K562 (cell line): Measurements from ENCODE around the gene MYOCD. TPM values are rescaled to one million over a fixed set of nuclear protein-coding genes. Genes with fewer than 3 reads are reported as not detected.

Source experiments
- ATAC-seq: fragments of 200-7000 bp; cut with Tn5 transposase; 3 replicates; pipeline ENCODE4 v1.9.1; 2020; ENCODE audit warnings: moderate library complexity
- BruUV-seq: library from RNA; stranded (reverse); fragments of 400-500 nt; replicated peaks from 2 replicates; lab custom pipeline; 2021; lab: Mats Ljungman, UMichigan
- CTCF ChIA-PET: fragments of 300-600 bp; formaldehyde crosslinking; extraction: SDS; loops from one replicate; lab custom pipeline; 2021; ENCODE audit warnings: low intra/inter-chr PET ratio; lab: Yijun Ruan, JAX
- POLR2A ChIA-PET: fragments of 300-600, 350-650 bp; sonication (Branson Sonifier 250); formaldehyde crosslinking; extraction: SDS; loops from one replicate; lab custom pipeline; 2021; ENCODE audit warnings: antibody characterized with exemption, inconsistent platforms; lab: Yijun Ruan, JAX
- DNase-seq, 4 experiments: peaks; one replicate each; pipeline versions ENCODE4 v3.0.0 to v3.0.0-alpha.2; 2011 to 2018; ENCODE audit warnings: low spot score in 3 of 4, mixed read lengths in 3 of 4; ENCODE audit errors: extremely low read depth in 1 of 4
- FAIRE-seq: peaks from 2 replicates; lab custom pipeline; 2011; peaks lifted over from hg19 to GRCh38; lab: Jason Lieb, UNC
- H2AFZ ChIP-seq: 2 replicates; pipeline ENCODE4 v1.6.0; 2011; ENCODE audit warnings: low read depth, low read length, control low read depth, inconsistent platforms
- H3K27ac ChIP-seq: fragments of 200-600 bp; 3 replicates; pipeline ENCODE4 v1.8.0; 2011; ENCODE audit warnings: low read depth, mild to moderate bottlenecking, control low read depth, inconsistent platforms, low read length, moderate library complexity, mixed read lengths; ENCODE audit errors: extremely low read depth
- H3K27me3 ChIP-seq, 2 experiments: fragments of 300-600 bp in 1 of 2; 2 replicates in 1 of 2; 3 replicates in 1 of 2; pipeline versions ENCODE4 v1.6.0 to v1.8.0; 2011; ENCODE audit warnings: inconsistent platforms in 2 of 2, low read length in 2 of 2, mild to moderate bottlenecking in 1 of 2, mixed read lengths in 1 of 2, moderate library complexity in 1 of 2; ENCODE audit not compliant: control insufficient read depth in 2 of 2, insufficient read depth in 2 of 2
- H3K36me3 ChIP-seq: fragments of 300-600 bp; 3 replicates; pipeline ENCODE4 v1.8.0; 2011; ENCODE audit warnings: mild to moderate bottlenecking, low read length, inconsistent platforms; ENCODE audit not compliant: control insufficient read depth, insufficient read depth
- H3K4me1 ChIP-seq, 2 experiments: fragments of 200-600 bp in 1 of 2; replicated peaks in 1 of 2; 2 replicates in 1 of 2; 3 replicates in 1 of 2; pipeline versions ENCODE4 v1.5.1 to v1.8.0; 2011; ENCODE audit warnings: inconsistent platforms in 2 of 2, low read length in 2 of 2, mild to moderate bottlenecking in 1 of 2, mixed read lengths in 1 of 2, moderate library complexity in 1 of 2; ENCODE audit not compliant: control insufficient read depth in 2 of 2, insufficient read depth in 2 of 2
- H3K4me2 ChIP-seq: 2 replicates; pipeline ENCODE4 v1.6.1; 2011; ENCODE audit warnings: low read length, control low read depth, inconsistent platforms, mixed read lengths; ENCODE audit not compliant: insufficient read depth
- H3K4me3 ChIP-seq: fragments of 200-600 bp; sonication (generic), shearing (Covaris generic); 2 replicates; pipeline ENCODE4 v1.5.1; 2016; ENCODE audit warnings: control low read depth, inconsistent platforms
- H3K79me2 ChIP-seq: fragments of 200-600 bp; 3 replicates; pipeline ENCODE4 v1.8.0; 2011; ENCODE audit warnings: low read length, inconsistent platforms; ENCODE audit not compliant: control insufficient read depth, insufficient read depth
- H3K9ac ChIP-seq, 2 experiments: 2 replicates each; pipeline versions ENCODE4 v1.6.0 to v1.6.1; 2011; ENCODE audit warnings: low read depth in 2 of 2, low read length in 2 of 2, control low read depth in 1 of 2, inconsistent platforms in 1 of 2, mild to moderate bottlenecking in 1 of 2, mixed read lengths in 1 of 2; ENCODE audit not compliant: insufficient read depth in 1 of 2
- H3K9me1 ChIP-seq: one replicate; pipeline ENCODE4 v1.6.0; 2011; ENCODE audit warnings: inconsistent platforms, mild to moderate bottlenecking, low read length, moderate library complexity; ENCODE audit not compliant: control insufficient read depth, insufficient read depth
- H3K9me3 ChIP-seq: replicated peaks from 2 replicates; pipeline ENCODE4 v1.5.1; 2011; ENCODE audit warnings: low read depth, low read length, inconsistent platforms; ENCODE audit not compliant: control insufficient read depth, insufficient read depth
- H4K20me1 ChIP-seq: replicated peaks from 2 replicates; pipeline ENCODE4 v1.6.1; 2011; ENCODE audit warnings: low read length, inconsistent platforms, mixed read lengths; ENCODE audit not compliant: control insufficient read depth, insufficient read depth
- ATF1 ChIP-seq, 2 experiments: fragments of 450-650 bp in 1 of 2; IDR thresholded peaks; 2 replicates each; pipeline ENCODE4 v1.6.1; 2016; ENCODE audit warnings: missing compliant biosample characterization in 1 of 2, missing genetic modification characterization in 1 of 2
- BHLHE40 ChIP-seq: IDR thresholded peaks from 2 replicates; pipeline ENCODE4 v1.6.1; 2011; ENCODE audit warnings: low read length, improper control_type of control experiment
- CBFA2T2 ChIP-seq: fragments of 450-650 bp; conservative IDR thresholded peaks from 2 replicates; pipeline ENCODE4 v1.6.1; 2017; ENCODE audit warnings: mild to moderate bottlenecking
- HMG20A ChIP-seq: fragments of 450-650 bp; formaldehyde crosslinking; conservative IDR thresholded peaks from 2 replicates; pipeline ENCODE4 v1.4.0; 2020; ENCODE audit warnings: mild to moderate bottlenecking, mixed read lengths
- IRF9 ChIP-seq: fragments of 450-650 bp; IDR thresholded peaks from 2 replicates; pipeline ENCODE4 v1.6.1; 2016; ENCODE audit warnings: missing biosample characterization, missing genetic modification characterization
- MBD1 ChIP-seq: fragments of 250-450 bp; sonication (Bioruptor Pico); IDR thresholded peaks from 2 replicates; pipeline ENCODE4 v1.8.0; 2022; ENCODE audit warnings: inconsistent platforms
- MCM7 ChIP-seq, 2 experiments: fragments of 450-650 bp; IDR thresholded peaks; 2 replicates each; pipeline ENCODE4 v1.6.1; 2016 to 2018
- RBM39 ChIP-seq: fragments of 200-400 bp; formaldehyde crosslinking; optimal IDR thresholded peaks from 2 replicates; pipeline ENCODE3; 2018; ENCODE audit warnings: low read depth, low read length
- ZNF589 ChIP-seq: fragments of 200-800 bp; sonication (Bioruptor generic); IDR thresholded peaks from 2 replicates; pipeline ENCODE4 v1.6.1; 2016; ENCODE audit warnings: low read depth, missing genetic modification characterization, missing compliant biosample characterization
- ZZZ3 ChIP-seq: fragments of 450-650 bp; IDR thresholded peaks from 2 replicates; pipeline ENCODE4 v1.6.1; 2016; ENCODE audit warnings: antibody characterized with exemption, mild to moderate bottlenecking, moderate library complexity
- WGBS: fragments of 100-300 bp; shearing (Covaris generic); methylation state at CpG from one replicate; pipeline ENCODE4 v1.1.6; 2016; ENCODE audit warnings: low coverage, mixed read lengths; ENCODE audit not compliant: insufficient coverage; ENCODE audit errors: missing lambda C conversion rate; 5-methylcytosine and 5-hydroxymethylcytosine counted together
- in situ Hi-C: fragments of 300-500 bp; cut with MboI; formaldehyde crosslinking; loops from 4 replicates; pipeline ENCODE4 v1.15.0; 2018; ENCODE audit warnings: inconsistent platforms, mixed read lengths
- intact Hi-C: fragments of 100-400 bp; cut with micrococcal nuclease; formaldehyde crosslinking; loops from 2 replicates; pipeline ENCODE4 v1.14.2; 2022
- polyA plus RNA-seq, 8 experiments: library from polyadenylated mRNA; depleted of rRNA in 4 of 8; stranded (reverse) in 5 of 8; unstranded in 3 of 8; fragments of >200 nt; fragmentation: Nextera tagmentation in 2 of 8; fragmentation: Illumina TruSeq in 1 of 8; extraction: Ambion mirVana in 2 of 8; extraction: Trizol in 1 of 8; gene quantifications; 2 replicates each; pipeline versions ENCODE4 v1.2.1 to v1.2.3, GENCODE V29; 2011 to 2014; ENCODE audit warnings: inconsistent platforms in 1 of 8, missing spikeins in 1 of 8
- total RNA-seq, 7 experiments: library from RNA; depleted of rRNA in 6 of 7; stranded (reverse); fragments of >200 nt in 6 of 7; fragmentation: Illumina TruSeq in 2 of 7; extraction: Trizol in 2 of 7; gene quantifications; 2 replicates each; pipeline versions ENCODE4 v1.2.1 to v1.2.3, GENCODE V29; 2011 to 2021; ENCODE audit warnings: low replicate concordance in 1 of 7
- TF ChIP-seq, protein P1 (sequence below): fragments of 450-650 bp; IDR thresholded peaks from 2 replicates; pipeline ENCODE4 v1.6.1; 2016; ENCODE audit warnings: borderline replicate concordance
- TF ChIP-seq, protein P2 (sequence below): fragments of 200-800 bp; sonication (Bioruptor generic); IDR thresholded peaks from 2 replicates; pipeline ENCODE4 v1.6.1; 2016; ENCODE audit warnings: missing genetic modification characterization, missing compliant biosample characterization

The MYOCD gene
- total and polyA plus RNA-seq, 9 of the 15 experiments (the other 6 are each of a cell fraction or from before 2014, with no cell fraction given): not detected

DNA sequence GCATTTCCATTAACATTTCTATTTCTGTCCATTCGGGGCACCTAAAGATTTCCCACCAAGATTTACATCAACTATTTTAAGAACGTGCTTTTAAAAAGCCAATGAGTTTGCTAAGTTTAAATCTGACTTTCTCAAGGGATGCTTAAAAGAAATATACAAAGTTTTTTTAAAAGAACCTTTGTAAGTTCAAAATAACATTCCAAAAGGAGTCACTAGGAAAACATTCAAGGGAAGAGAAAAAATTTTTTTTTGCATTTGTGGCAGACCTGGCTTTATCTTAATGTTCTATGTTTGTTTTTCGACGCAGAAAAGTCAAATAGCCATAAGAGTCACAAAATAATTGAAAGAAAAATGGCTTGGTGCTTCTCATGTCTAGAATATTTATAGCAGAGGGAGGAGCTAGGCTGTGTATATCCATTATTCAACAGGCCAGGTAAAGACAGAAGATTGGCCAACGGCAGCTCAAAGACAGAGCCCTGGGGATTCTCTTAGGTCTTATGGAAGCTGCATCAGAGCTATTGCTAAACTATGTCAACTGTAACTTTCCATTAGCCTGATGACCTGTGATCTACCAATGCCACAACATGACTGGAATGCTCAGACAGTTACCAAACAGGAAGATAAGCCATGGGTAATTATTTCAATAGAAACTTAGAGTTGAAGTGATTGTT lies 37.8 kb upstream of the MYOCD start:
- Histone ChIP-seq H4K20me1 (no peaks in the 10 kb centered on the region), H3K4me1 (no peaks in the 10 kb centered on the region; a peak in 1 of 5 replicates), H3K9me1 (no peaks in the 10 kb centered on the region), H2AFZ (no peak overlapping the region), H3K79me2 (no peaks in the 10 kb centered on the region), H3K4me2 (no peak overlapping the region), H3K9me3 (no peaks in the 10 kb centered on the region), H3K36me3 (no peaks in the 10 kb centered on the region), H3K4me3 (no peak overlapping the region), H3K9ac (no peak overlapping the region), H3K27ac (no peak overlapping the region), H3K27me3 (peaks cover 0 to 4% of the 10 kb centered on the region in 2 experiments; a peak in 2 of 5 replicates)
- ATAC-seq: no peak
- 3% methylated on average over 5 of the region's 5 CpGs for WGBS
- intact Hi-C loops: no loop called here
- ChIA-PET POLR2A (no interaction called here), CTCF (no interaction called here)
- no peak for FAIRE-seq
- DNase-seq: no peak
- no peak for TF ChIP-seq CBFA2T2
- no peak for TF ChIP-seq HMG20A
- no peak for TF ChIP-seq ATF1 (CRISPR knock-in tag; IDR thresholded peaks at IDR 0.05)
- TF ChIP-seq ATF1 (tag; IDR thresholded peaks at IDR 0.05): no peak
- no peak for TF ChIP-seq MBD1 (CRISPR knock-in tag)
- no peak for TF ChIP-seq RBM39
- TF ChIP-seq, protein P1, sequence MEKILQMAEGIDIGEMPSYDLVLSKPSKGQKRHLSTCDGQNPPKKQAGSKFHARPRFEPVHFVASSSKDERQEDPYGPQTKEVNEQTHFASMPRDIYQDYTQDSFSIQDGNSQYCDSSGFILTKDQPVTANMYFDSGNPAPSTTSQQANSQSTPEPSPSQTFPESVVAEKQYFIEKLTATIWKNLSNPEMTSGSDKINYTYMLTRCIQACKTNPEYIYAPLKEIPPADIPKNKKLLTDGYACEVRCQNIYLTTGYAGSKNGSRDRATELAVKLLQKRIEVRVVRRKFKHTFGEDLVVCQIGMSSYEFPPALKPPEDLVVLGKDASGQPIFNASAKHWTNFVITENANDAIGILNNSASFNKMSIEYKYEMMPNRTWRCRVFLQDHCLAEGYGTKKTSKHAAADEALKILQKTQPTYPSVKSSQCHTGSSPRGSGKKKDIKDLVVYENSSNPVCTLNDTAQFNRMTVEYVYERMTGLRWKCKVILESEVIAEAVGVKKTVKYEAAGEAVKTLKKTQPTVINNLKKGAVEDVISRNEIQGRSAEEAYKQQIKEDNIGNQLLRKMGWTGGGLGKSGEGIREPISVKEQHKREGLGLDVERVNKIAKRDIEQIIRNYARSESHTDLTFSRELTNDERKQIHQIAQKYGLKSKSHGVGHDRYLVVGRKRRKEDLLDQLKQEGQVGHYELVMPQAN: no peak
- TF ChIP-seq IRF9 (tag): no peak
- no peak for TF ChIP-seq MCM7 (IDR thresholded peaks at IDR 0.05)
- TF ChIP-seq, protein P2, sequence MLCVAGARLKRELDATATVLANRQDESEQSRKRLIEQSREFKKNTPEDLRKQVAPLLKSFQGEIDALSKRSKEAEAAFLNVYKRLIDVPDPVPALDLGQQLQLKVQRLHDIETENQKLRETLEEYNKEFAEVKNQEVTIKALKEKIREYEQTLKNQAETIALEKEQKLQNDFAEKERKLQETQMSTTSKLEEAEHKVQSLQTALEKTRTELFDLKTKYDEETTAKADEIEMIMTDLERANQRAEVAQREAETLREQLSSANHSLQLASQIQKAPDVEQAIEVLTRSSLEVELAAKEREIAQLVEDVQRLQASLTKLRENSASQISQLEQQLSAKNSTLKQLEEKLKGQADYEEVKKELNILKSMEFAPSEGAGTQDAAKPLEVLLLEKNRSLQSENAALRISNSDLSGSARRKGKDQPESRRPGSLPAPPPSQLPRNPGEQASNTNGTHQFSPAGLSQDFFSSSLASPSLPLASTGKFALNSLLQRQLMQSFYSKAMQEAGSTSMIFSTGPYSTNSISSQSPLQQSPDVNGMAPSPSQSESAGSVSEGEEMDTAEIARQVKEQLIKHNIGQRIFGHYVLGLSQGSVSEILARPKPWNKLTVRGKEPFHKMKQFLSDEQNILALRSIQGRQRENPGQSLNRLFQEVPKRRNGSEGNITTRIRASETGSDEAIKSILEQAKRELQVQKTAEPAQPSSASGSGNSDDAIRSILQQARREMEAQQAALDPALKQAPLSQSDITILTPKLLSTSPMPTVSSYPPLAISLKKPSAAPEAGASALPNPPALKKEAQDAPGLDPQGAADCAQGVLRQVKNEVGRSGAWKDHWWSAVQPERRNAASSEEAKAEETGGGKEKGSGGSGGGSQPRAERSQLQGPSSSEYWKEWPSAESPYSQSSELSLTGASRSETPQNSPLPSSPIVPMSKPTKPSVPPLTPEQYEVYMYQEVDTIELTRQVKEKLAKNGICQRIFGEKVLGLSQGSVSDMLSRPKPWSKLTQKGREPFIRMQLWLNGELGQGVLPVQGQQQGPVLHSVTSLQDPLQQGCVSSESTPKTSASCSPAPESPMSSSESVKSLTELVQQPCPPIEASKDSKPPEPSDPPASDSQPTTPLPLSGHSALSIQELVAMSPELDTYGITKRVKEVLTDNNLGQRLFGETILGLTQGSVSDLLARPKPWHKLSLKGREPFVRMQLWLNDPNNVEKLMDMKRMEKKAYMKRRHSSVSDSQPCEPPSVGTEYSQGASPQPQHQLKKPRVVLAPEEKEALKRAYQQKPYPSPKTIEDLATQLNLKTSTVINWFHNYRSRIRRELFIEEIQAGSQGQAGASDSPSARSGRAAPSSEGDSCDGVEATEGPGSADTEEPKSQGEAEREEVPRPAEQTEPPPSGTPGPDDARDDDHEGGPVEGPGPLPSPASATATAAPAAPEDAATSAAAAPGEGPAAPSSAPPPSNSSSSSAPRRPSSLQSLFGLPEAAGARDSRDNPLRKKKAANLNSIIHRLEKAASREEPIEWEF (CRISPR knock-in tag): no peak
- no peak for TF ChIP-seq BHLHE40
- no peak for TF ChIP-seq ZNF589
- TF ChIP-seq ZZZ3: no peak
- no TSS peak for BruUV-seq
- in situ Hi-C loops: no loop called here
